ENCODE data around the gene HEG1. TPM values are rescaled to one million over a fixed set of nuclear protein-coding genes. Genes with fewer than 3 reads are reported as not detected.

The HEG1 gene
- total RNA-seq, 1 donor, result 114 TPM

DNA sequence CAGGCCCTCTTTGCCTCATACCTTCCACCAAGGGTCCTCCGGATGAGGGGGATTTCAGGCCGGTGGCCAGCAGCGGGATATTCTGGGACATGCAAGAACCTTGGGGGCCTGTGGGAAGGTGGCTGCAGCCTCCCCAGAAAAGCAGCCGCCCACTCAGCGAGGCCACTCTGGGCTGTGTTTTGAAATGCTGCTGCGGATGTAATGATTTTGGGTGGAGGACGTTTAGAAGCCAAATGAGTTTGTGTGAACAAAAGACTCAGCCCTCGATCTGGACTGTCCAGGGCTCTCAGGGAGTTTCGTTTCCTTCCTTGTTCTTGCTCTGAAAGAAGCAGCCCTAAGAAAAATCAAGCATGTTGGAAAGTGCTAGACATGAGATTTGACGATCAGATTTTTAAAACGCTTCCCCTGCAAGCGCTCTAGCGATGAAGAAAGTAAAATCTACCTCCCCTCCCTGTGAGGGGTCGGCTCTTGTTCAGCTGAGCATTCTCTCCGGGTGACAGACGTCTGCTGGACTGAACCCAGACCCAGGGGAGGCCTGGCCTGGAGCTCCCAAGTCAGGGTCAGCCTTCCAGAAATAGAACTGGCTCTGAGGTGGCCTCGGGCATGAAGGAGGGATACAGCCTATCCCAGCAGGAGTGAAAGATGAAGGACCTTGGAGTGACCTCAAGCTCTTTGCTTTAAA is 12.9 kb downstream of the HEG1 start:
- peak overlapping the region; percentile 41 for H3K4me3 ChIP-seq (ENCODE audit: insufficient read depth, low read length)

GRCh38 chr3:125039131-125040100 is 16.4 kb downstream of the HEG1 start:
- peaks cover 96% of the 10 kb centered on the region for H3K79me2 ChIP-seq (ENCODE audit: insufficient read depth, low read length)
- DNase-seq (ENCODE audit: insufficient read length, low spot score, missing footprints), result no peak
- no peak for TF ChIP-seq CTCF (IDR thresholded peaks at IDR 0.05; ENCODE audit: extremely low read depth, low read depth, low read length)
- no peak overlapping the region for H3K27ac ChIP-seq (ENCODE audit: low read depth, low read length)
- no peaks in the 10 kb centered on the region for H3K27me3 ChIP-seq (ENCODE audit: insufficient read depth, low read length)
- H3K4me1 ChIP-seq (ENCODE audit: insufficient read depth, low read length), result peaks cover 30% of the 10 kb centered on the region
- no peak overlapping the region for H2AFZ ChIP-seq (ENCODE audit: low read length)
- peaks cover 75% of the 10 kb centered on the region for H4K20me1 ChIP-seq (ENCODE audit: insufficient read depth, low read length)
- no peak overlapping the region for H3K4me3 ChIP-seq (ENCODE audit: insufficient read depth, low read length)
- no peaks in the 10 kb centered on the region for H3K9me3 ChIP-seq (ENCODE audit: low read depth, low read length)
- H3K4me2 ChIP-seq (ENCODE audit: insufficient read depth, low read length), result no peak overlapping the region
- H3K36me3 ChIP-seq (ENCODE audit: insufficient read depth, low read length), result peaks cover 9% of the 10 kb centered on the region

More for the DNA sequence above, 12.9 kb downstream of the HEG1 start:
- H3K4me2 ChIP-seq (ENCODE audit: insufficient read depth, low read length), result peak overlapping the region; percentile 68
- no peaks in the 10 kb centered on the region for H3K9me3 ChIP-seq (ENCODE audit: low read depth, low read length)
- peaks cover 79% of the 10 kb centered on the region for H4K20me1 ChIP-seq (ENCODE audit: insufficient read depth, low read length)
- DNase-seq (ENCODE audit: insufficient read length, low spot score, missing footprints), result peak; percentile 69
- H3K36me3 ChIP-seq (ENCODE audit: insufficient read depth, low read length), result peaks cover 30% of the 10 kb centered on the region
- peaks cover 97% of the 10 kb centered on the region for H3K79me2 ChIP-seq (ENCODE audit: insufficient read depth, low read length)
- no peak for TF ChIP-seq CTCF (IDR thresholded peaks at IDR 0.05; ENCODE audit: extremely low read depth, low read depth, low read length)
- H3K27me3 ChIP-seq (ENCODE audit: insufficient read depth, low read length), result no peaks in the 10 kb centered on the region
- peaks cover 48% of the 10 kb centered on the region for H3K4me1 ChIP-seq (ENCODE audit: insufficient read depth, low read length)
- no peak overlapping the region for H2AFZ ChIP-seq (ENCODE audit: low read length)
- peak overlapping the region; percentile 67 for H3K27ac ChIP-seq (ENCODE audit: low read depth, low read length)

DNA sequence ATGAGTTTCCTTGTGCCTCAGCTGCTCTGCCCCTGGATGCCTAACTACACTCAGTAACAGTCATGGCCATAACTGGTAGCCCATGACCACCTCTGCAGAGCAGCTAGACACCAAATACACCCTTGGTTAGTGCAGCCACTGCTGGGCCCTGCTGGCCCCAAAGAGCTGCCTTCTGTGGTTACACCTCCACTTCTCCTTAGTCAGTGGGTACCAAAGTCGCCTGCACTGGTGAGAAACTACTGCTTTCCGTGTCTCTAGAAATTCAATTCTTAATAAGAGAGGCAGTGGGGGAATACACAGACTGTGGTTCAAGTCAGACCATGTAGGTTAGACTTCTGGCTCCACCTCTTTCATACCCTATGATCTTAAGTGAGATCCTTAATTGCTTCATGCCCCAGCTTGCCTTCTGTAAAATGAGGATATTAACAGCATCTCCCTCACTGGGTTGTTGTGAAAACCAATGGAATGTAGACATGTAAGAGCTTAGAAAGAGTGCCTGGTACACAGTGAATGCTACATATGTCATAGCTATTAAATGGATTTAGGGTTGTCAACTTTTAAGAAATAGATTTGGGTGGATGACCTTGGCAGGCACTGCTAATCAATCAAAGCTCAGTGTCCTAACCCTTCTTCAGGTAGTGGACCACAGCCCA is 18.2 kb downstream of the HEG1 start:
- no peaks in the 10 kb centered on the region for H3K27me3 ChIP-seq (ENCODE audit: insufficient read depth, low read length)
- H3K79me2 ChIP-seq (ENCODE audit: insufficient read depth, low read length), result peaks cover 92% of the 10 kb centered on the region
- H4K20me1 ChIP-seq (ENCODE audit: insufficient read depth, low read length), result peaks cover 79% of the 10 kb centered on the region
- no peak overlapping the region for H3K4me2 ChIP-seq (ENCODE audit: insufficient read depth, low read length)
- H3K4me1 ChIP-seq (ENCODE audit: insufficient read depth, low read length), result peaks cover 24% of the 10 kb centered on the region
- TF ChIP-seq CTCF (IDR thresholded peaks at IDR 0.05; ENCODE audit: extremely low read depth, low read depth, low read length), result no peak
- H3K9me3 ChIP-seq (ENCODE audit: low read depth, low read length), result no peaks in the 10 kb centered on the region
- no peak overlapping the region for H2AFZ ChIP-seq (ENCODE audit: low read length)
- no peak overlapping the region for H3K4me3 ChIP-seq (ENCODE audit: insufficient read depth, low read length)
- H3K36me3 ChIP-seq (ENCODE audit: insufficient read depth, low read length), result no peaks in the 10 kb centered on the region
- no peak for DNase-seq (ENCODE audit: insufficient read length, low spot score, missing footprints)
- no peak overlapping the region for H3K27ac ChIP-seq (ENCODE audit: low read depth, low read length)
